Mesothelial cell of epicardium (in vitro differentiated cells): Measurements from ENCODE around the gene ZNF569. TPM values are rescaled to one million over a fixed set of nuclear protein-coding genes. Genes with fewer than 3 reads are reported as not detected.
A peak's percentile ranks its signal among the peaks of the same experiment; 100 is the strongest.

Experiments used
- DNase-seq, 2 experiments: peaks; one replicate each; pipeline ENCODE4 v3.0.0; 2021; ENCODE audit warnings: low spot score in 2 of 2; ENCODE audit not compliant: unreplicated experiment in 2 of 2
- H3K27ac Mint-ChIP-seq: 2 replicates; pipeline ENCODE4 v1.8.0; 2021; ENCODE audit warnings: mixed read lengths
- H3K27me3 Mint-ChIP-seq: 2 replicates; pipeline ENCODE4 v1.8.0; 2021; ENCODE audit warnings: low read depth, mixed read lengths
- H3K36me3 Mint-ChIP-seq: 2 replicates; pipeline ENCODE4 v1.8.0; 2021; ENCODE audit warnings: mixed read lengths
- H3K4me1 Mint-ChIP-seq: 2 replicates; pipeline ENCODE4 v1.8.0; 2021; ENCODE audit warnings: mixed read lengths
- H3K4me3 Mint-ChIP-seq: 2 replicates; pipeline ENCODE4 v1.8.0; 2021; ENCODE audit warnings: mild to moderate bottlenecking, moderate library complexity, mixed read lengths
- H3K9me3 Mint-ChIP-seq: 2 replicates; pipeline ENCODE4 v1.8.0; 2021; ENCODE audit warnings: mixed read lengths
- CTCF ChIP-seq: fragments of 200-600 bp; sonication (generic); IDR thresholded peaks from one replicate; pipeline ENCODE4 v1.5.0; 2021; ENCODE audit warnings: antibody characterized with exemption; ENCODE audit not compliant: unreplicated experiment
- total RNA-seq: library from RNA; stranded (reverse); gene quantifications from 3 replicates; pipeline ENCODE4 v1.2.1, GENCODE V29; 2021

ZNF569 gene
- total RNA-seq, 1 donor from 2014 or later: 5.8 TPM

- peak overlapping the region; percentile 94 for H3K4me3 Mint-ChIP-seq
- peak overlapping the region; percentile 99 for H3K27ac Mint-ChIP-seq
- peaks cover 6% of the 10 kb centered on the region for H3K9me3 Mint-ChIP-seq
- H3K27me3 Mint-ChIP-seq: no peaks in the 10 kb centered on the region
- peaks cover 25% of the 10 kb centered on the region for H3K4me1 Mint-ChIP-seq
- H3K36me3 Mint-ChIP-seq: peaks cover 13% of the 10 kb centered on the region
- TF ChIP-seq CTCF: no peak
- no peak for DNase-seq
These were observed 3.0 kb upstream of the ZNF569 start for GRCh38 chr19:37470216-37470615.

GRCh38 chr19:37468961-37469777 is 1.9 kb upstream of the ZNF569 start, which contains the start of gene ZNF570:
Gene ZNF570 (plus strand): TSS chr19:37469356. CDS start chr19:37470355, 999 bp downstream.
- Mint-ChIP-seq H3K27ac (peak within 1 kb of the TSS; percentile 99), H3K27me3 (no peaks in the 10 kb centered on the region), H3K9me3 (peaks cover 13% of the 10 kb centered on the region), H3K36me3 (peaks cover 18% of the 10 kb centered on the region), H3K4me3 (peak within 1 kb of the TSS; percentile 94), H3K4me1 (peaks cover 25% of the 10 kb centered on the region)
- DNase-seq: peak; percentile 69 to 83
- TF ChIP-seq CTCF: no peak

GRCh38 chr19:37467608-37468090 is 405 bp upstream of the ZNF569 start:
- Mint-ChIP-seq H3K4me1 (peaks cover 25% of the 10 kb centered on the region), H3K4me3 (peak overlapping the region; percentile 94), H3K36me3 (peaks cover 20% of the 10 kb centered on the region), H3K9me3 (peaks cover 13% of the 10 kb centered on the region), H3K27ac (peak overlapping the region; percentile 98), H3K27me3 (no peaks in the 10 kb centered on the region)
- TF ChIP-seq CTCF: no peak
- no peak for DNase-seq

- Mint-ChIP-seq H3K27me3 (no peaks in the 10 kb centered on the region), H3K36me3 (peaks cover 20% of the 10 kb centered on the region), H3K4me1 (peaks cover 25% of the 10 kb centered on the region), H3K9me3 (peaks cover 13% of the 10 kb centered on the region), H3K27ac (peak overlapping the region; percentile 98), H3K4me3 (peak overlapping the region; percentile 94)
- TF ChIP-seq CTCF: no peak
- DNase-seq: no peak
These were observed 907 bp downstream of the ZNF569 start for GRCh38 chr19:37466277-37466797.

GRCh38 chr19:37452500-37453245 is 14.6 kb downstream of the ZNF569 start:
- H3K9me3 Mint-ChIP-seq: peaks cover 88% of the 10 kb centered on the region

More at GRCh38 chr19:37452500-37453245, 14.6 kb downstream of the ZNF569 start:
- Mint-ChIP-seq H3K27ac (no peak overlapping the region), H3K36me3 (peaks cover 76% of the 10 kb centered on the region), H3K27me3 (no peaks in the 10 kb centered on the region), H3K4me1 (no peaks in the 10 kb centered on the region), H3K4me3 (no peak overlapping the region)
- no peak for TF ChIP-seq CTCF
- no peak for DNase-seq
